HG03432 (cell line): ENCODE results near the gene FLRT2.

Source experiments
- ATAC-seq: cut with Tn5 transposase; IDR thresholded peaks from one replicate; pipeline ENCODE4 v1.9.1; 2021; ENCODE audit warnings: mild to moderate bottlenecking, moderate library complexity; ENCODE audit not compliant: unreplicated experiment

FLRT2 gene

DNA sequence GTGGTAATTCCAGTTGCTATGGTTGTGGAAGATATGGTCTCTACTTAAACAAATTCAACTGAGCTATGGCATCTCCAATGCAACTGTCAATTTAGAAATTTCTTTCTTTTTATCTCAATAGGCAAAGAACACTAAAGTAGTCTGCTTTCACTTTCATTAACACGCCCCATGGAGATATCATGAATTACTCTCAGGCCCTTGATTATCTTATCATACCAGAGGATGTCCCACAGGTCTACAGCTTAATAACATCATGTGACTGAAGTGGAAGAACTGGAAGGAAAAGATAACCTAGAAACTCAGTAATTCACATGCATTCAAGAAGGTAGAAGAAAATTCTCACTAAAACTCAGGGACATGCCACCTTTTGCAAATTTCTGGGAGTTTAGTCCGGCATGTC, 114.3 kb downstream of the FLRT2 start:
- ATAC-seq = no peak

DNA sequence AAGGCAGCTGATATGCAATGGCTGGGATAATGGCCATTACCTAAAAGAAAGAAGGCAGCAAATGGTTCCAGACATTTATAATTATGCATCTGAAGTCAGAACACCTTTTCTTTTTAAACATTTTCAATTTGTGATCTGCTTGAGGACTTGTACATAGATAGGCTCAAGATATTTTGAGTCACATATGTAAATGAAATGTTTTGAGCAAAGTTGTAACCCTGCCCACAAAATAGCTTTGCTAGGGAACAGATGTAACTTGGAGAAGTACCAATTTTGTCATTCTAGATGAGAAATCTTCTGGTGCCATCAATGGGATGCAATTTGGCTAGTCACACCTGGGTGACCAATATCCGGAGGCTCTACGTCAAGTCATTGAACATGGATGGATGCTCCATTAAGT, 123.1 kb downstream of the FLRT2 start:
- ATAC-seq = no peak

DNA sequence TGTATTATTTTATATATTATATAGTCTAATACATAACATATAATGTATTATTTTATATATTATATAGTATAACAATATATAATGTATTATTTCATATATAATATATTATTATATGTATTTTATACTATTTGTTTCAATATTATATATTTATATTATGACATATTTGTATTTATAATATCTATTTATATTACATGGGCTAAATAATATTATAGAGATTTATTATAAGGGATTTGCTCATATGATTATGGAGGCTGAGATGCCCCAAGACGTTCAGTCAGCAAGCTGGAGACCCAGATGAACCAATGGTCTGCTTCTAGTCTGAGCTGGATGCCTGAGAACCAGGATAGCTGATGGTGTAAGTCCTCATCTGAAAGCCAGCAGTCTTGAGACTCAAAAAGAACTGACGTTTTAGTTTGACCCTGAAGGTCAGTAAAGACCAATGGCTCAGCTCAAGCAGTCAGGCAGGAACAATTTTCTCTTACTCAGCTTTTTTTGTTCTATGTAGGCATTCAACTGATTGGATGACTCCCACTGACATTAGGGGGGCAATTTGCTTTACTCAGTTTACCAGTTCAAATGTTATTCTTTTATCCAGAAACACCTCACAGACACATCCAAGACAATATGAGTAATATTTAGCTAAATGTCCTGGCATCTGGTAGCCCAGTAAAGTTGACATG, 130.4 kb downstream of the FLRT2 start:
- no peak for ATAC-seq

DNA sequence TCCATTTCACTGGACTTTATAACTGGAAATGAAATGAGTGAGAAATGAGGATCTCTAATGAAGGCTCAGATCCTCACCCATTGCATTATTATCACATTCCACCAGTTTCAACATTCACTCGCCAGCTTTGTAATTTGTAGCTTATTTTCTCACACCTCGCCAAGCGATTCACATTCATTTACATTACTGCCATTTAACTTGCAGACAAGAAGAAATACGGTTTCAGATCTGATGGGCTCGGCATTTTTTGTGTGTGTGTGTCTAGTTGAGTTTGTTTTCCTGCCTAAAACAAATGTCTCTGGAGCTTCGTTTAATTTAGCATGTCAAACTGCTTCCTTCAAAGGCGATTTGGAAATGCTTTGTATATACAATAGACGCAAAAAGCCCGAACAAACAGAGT, 132.2 kb downstream of the FLRT2 start:
- ATAC-seq = no peak

DNA sequence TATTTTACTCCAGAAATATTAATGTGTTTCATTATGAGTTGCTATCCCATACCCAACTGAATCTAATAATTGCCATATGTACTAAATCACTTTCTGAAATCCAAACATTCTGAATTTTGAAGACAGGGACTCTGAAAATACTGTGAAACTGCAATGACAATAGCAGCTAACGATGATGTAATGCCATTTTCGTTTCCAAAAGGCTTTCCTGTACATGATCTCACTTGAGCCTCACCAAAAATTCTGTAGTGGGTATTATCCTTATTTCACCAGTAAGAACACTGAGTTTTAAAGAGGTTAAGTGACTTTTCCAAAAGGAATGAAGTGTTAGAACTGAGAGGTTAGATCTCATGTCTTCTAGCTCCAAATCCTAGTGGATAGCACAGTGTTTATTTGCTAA, 133.3 kb downstream of the FLRT2 start:
- ATAC-seq = no peak

DNA sequence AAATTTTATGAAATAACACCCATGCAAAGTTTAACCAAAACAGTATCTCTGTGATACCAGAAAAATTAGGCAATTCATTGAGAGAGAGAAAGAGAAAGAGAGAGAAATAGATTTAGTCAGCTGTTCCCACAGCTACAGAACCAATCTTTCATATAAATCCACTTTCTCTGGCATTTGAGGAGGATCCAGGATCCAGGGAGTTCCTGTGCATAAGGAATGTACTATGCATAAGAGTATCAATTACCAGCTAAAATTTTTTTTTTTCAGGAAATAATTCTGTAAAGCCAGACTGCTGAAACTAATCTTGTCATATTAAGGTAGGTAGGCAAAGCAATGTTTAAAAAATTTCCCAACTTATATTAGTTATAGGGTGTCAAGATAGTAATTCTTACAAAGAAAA, 133.7 kb downstream of the FLRT2 start:
- ATAC-seq = no peak

DNA sequence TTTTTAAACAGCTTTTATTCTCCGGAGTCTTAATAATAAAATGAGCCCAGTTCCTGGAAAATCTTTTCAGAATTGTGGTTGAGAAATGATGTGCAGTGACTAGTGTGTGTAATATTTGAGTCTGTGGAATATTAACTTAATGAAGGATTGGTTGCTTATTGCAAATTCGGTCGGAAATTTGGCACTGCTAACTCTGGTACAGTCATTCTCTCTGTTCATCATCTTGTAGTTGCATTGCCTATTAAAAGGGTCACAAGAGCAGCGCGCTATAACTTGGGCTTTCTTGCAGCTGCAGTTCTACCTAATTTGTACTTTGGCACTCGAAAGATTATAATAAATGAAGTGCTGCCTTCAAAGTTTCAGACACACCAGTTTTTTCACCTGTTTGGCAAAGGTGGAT, 146.0 kb downstream of the FLRT2 start:
- no peak for ATAC-seq

DNA sequence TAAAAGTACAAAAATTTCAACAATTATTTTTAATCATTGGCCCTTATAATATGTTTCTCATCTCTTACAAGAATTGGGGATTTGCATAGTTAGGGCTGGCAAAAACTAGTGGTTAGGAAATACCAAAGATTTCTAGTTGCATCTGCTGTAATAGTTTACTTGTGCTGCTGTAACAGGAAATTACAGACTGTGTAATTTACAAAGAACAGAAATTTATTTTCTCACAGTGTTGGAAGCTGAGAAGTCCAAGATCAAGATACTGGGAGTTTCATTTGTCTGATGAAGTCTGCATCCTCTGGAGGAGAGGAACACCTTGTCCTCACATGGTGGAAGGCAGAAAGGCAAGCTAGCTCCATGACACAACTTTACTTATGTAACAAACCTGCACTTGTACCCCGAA, 157.0 kb downstream of the FLRT2 start:
- no peak for ATAC-seq

DNA sequence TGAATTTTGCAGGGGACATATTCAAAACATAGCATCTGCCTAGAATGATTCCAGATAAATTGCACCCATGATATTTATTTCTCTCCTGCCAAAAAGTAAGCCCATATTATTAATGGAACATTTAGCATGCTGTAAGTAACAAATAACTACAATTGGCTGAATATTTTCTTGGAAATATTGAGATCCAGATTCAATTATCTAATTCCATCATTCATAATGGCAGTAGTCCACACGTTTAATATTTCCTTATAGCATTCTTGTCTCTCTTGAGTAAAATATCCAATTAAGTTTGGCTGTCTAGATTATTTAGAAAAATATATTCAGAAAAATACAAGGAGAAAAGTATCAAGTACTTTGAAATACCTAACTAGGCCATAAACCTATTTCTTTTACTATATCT, 157.5 kb downstream of the FLRT2 start:
- no peak for ATAC-seq

DNA sequence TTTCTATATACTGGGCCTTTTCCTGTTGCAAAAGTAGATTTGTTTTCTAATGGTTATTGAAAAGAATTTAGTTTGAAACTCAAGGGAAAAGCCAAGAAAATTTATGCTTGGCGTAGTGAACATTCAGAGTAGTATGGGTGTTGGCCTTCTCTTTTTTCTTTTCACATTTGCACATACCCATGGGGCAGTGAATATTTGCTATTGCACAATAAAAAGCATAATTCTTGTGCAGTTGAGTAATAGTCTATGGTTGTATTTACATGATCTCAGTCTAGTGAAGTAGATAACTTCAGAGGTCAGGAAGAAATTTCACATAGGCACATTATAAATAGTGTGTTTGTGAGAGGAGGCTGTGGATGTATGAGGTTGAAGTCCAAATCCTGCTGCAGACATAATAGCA, 158.1 kb downstream of the FLRT2 start:
- no peak for ATAC-seq

DNA sequence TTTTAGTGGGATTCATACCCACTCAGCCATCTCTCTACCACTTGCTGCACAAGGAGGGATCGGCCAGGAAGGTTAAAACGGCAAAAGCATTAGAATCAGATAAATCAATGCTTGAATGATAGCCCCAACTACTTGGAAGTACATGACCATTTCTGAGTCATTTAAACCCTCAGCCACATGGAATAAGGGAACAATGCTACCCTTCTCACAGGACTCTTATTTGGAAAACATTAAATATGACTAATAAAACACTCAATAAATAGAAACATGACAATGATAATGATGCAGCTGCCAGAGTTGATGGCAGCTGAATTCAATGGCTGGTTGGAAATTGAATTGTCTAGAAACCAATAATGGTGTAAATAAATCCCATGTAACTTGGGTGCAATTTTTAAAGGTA, 165.4 kb downstream of the FLRT2 start:
- no peak for ATAC-seq

DNA sequence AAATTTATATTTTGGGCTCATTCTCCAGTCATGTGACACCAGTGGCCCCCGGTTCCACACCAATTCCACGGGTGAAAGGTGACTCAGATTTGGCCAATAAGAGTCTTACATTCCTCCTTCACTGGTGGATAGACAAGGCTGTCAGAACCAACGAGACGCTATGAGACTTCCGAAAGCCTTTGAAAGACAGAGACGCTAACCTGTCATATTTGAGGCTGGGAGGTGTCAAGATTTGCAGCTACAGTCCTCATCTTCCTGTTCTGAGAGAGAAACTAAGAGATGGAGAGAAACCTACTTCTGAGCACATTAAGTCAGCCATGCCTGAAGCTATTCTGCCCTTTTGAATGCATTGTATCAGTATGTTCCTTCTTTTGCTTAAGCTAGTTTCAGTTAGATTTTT, 171.2 kb downstream of the FLRT2 start:
- ATAC-seq = no peak

DNA sequence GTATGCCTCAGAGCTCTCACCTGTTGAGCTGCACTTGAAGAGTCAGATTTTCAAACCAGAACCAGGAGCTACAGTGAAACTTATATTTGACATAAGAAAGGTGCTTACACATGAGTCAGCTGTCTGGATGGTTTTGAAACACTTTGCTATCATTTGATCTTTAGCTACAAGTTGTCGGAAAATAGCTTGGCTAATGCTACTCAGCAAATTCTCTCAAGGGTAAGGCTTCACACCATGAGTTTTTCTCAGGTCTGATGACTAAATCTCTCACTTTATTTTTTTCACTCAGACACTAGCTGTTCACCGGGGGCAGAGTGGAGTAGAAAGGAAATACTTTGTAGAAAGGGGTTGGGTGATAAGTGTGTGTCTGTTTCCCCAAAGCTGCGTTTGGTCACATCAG, 171.8 kb downstream of the FLRT2 start:
- ATAC-seq = no peak

DNA sequence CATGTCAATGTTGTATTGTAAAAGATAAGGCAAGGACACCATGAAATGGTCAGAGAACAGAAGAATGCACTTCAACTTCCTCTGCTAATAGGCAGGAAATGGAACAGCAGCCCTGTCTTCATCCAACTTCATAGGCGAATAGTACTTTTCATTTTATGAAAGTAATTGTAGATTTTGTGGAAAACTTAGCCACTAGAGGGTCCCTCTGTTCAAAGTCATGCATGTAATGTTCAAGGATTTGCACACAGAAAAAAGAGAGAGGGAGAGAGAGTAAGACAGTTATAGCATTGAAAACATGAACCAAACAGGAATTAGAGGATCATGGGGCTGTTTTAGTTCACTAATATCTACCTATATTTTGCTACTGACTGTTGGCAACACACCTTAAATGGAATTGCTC, 172.2 kb downstream of the FLRT2 start:
- ATAC-seq = no peak

DNA sequence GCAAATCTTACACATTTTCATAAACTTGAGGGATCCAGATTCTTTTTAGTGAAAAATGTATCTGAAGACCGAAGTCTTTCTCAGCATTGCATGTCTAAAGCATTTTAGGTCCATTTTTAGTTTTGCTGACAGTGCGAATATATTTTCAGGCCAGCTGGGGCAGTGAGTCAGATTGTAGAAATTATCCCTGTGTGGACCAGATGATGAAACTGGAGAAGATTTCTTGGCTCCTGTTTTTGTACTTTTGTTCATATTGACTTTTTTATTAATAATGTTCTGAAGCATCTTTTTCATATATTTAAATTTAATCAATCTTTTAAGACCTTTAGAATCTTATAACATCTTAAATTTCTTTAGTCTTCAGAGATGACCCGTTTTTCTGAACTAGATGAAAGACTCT, 173.1 kb downstream of the FLRT2 start:
- ATAC-seq = no peak
